ENCODE data around the gene MLH1. TPM values are rescaled to one million over a fixed set of nuclear protein-coding genes. Genes with fewer than 3 reads are reported as not detected.

MLH1 gene
- total RNA-seq, 1 donor = 41.5 TPM

Other genes with a start within 250 kb of the MLH1 start
- gene DCLK3, start 229.0 kb upstream of the MLH1 start, total RNA-seq = under 0.01 TPM
- gene TRANK1, start 48.5 kb upstream of the MLH1 start, total RNA-seq = 42.4 TPM
- gene EPM2AIP1, start 387 bp upstream of the MLH1 start, total RNA-seq = 42.5 TPM
- 63.1 TPM for gene LRRFIP2, start 181.1 kb downstream of the MLH1 start, total RNA-seq
- gene GOLGA4, start 249.8 kb downstream of the MLH1 start, total RNA-seq = 84.9 TPM

All from mononuclear cell (primary cell).